Measurements from ENCODE around the gene DYNC2LI1.
A peak's percentile ranks its signal among the peaks of the same experiment; 100 is the strongest.

Gene DYNC2LI1

DNA sequence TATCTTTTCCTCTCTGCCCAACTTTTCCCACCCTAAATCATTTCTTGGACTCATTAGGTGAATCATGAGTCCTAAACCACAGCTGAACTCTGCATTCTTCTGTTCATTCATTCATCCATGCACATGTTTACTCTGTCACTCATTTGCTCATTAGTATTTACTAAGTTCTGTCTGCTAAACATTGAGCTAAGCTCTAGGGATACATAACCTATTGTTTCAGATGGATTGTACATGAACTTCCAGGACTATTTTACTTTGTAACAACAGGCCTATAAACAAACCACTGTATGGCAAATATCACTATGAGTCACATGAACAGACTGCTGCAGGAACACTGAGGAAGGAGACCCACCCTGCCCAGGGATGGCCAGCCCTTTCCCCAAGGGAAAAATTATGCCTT lies 14.6 kb upstream of the DYNC2LI1 start:
- DNase-seq (ENCODE audit: low read depth, low spot score), result peak; percentile 92
- H3K27ac ChIP-seq, result peak overlapping the region; percentile 71

DNA sequence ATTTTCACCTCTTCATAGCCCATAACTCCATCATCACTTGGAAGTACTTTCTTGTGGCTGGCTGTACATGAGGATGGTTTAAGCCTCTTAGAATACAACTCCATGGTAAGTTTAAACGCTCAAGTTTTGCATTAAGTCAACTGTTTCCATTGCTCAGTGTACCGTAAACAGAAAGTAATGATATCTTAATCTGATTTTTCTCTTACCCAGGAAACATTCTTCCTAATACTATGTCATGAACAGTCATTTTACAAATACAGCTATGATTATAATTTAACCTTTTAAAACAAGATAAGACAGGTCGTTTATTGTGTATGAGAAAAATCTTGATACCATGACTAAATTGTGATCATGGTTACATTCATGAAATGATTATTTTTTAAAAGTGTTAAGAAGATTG lies 11.6 kb upstream of the DYNC2LI1 start:
- H3K27ac ChIP-seq, result peak overlapping the region; percentile 51
- peak; percentile 18 for DNase-seq (ENCODE audit: low read depth, low spot score)

- DNase-seq (ENCODE audit: low read depth, low spot score), result no peak
- H3K27ac ChIP-seq, result peak overlapping the region; percentile 51
These were observed 10.7 kb upstream of the DYNC2LI1 start for GRCh38 chr2:43763091-43763490.

DNA sequence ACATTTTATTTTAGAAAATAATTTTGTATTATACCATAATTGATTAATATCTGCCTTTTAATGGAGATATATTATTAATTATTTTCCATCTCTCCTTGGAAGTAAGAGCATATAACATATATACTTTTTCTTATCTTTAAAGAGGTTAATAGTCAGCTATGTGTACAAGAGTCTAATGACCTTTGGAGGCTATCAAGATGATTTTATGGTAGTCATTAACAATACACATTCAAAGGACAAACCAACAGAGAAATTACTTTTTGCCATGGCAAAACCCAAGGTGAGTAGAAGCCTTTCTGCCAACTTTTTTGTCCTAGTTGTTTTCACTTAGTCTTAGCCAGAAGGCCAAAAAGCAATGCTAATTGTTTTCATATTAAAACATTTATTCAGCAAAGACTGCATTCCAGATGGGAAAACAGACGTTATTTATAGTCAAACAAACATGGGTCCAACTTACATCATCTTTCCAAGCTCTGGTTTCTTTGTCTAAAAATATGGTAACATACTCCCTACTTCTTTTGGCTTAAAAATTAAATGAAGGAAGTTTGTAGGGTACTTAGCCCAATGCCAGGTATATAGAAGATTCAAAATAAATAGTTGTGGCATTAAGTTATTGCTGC lies 9.6 kb upstream of the DYNC2LI1 start:
- DNase-seq (ENCODE audit: low read depth, low spot score), result no peak
- H3K27ac ChIP-seq, result no peak overlapping the region

- no peak overlapping the region for H3K27ac ChIP-seq
- no peak for DNase-seq (ENCODE audit: low read depth, low spot score)
These were observed 7.8 kb upstream of the DYNC2LI1 start for GRCh38 chr2:43766006-43766405.

DNA sequence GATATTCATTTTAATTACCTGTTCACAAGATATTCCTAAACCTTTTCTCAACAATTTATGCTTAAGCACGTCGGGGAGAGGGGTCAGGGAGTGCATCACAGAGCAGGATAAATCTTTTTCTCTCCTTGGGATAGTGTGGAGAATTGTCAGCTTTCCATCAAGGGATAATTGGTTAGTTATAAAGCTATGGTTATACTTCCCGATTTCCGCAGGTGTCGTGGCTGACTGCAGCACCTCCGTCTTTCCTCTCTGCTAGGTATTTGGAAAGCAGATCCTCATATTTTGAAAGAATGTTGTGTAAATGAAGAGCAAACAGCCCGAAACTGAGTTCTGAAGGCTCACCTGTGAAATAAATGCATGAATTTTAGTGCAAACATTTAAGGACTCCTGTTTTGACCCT lies 778 bp downstream of the DYNC2LI1 start:
- peak overlapping the region; percentile 85 for H3K27ac ChIP-seq
- DNase-seq (ENCODE audit: low read depth, low spot score), result no peak

GRCh38 chr2:43776324-43776723 lies 2.5 kb downstream of the DYNC2LI1 start:
- H3K27ac ChIP-seq, result no peak overlapping the region
- no peak for DNase-seq (ENCODE audit: low read depth, low spot score)

GRCh38 chr2:43777306-43777926 lies 3.6 kb downstream of the DYNC2LI1 start:
- DNase-seq (ENCODE audit: low read depth, low spot score), result no peak
- no peak overlapping the region for H3K27ac ChIP-seq

DNA sequence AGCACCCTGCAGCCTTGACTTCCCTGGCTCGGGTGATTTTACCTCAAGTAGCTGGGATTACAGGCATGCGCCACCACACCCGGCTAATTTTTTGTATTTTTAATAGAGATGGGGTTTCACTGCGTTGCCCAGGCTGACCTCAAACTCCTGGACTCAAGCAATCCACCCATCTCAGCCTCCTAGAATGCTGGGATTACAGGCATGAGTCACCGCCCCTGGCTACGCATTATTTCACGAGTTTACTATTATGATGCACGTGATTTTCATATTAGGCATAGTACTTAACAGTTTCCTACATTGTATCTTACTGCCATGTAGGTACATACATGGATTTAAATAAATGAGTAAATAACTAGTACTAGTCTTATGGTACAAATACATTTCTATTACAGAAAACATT lies 4.4 kb downstream of the DYNC2LI1 start:
- H3K27ac ChIP-seq, result no peak overlapping the region
- DNase-seq (ENCODE audit: low read depth, low spot score), result no peak

DNA sequence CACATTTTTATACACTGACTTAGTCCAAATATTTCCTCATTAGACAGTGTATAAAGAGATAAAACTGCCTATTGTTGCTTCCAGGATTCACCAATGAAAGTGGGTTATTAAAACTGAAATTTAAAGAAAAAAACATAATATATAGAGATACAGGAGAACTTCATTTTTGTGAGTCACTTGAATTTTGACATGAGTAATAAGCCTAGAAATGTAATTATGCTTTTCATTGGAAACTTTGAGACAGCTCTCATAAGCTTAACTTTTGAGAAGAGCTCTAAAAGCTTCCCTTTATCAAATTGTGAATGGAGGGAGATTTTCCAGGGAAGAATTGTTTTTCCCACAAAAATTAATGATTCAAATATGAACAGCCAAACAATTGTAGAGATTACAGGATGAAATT lies 14.1 kb downstream of the DYNC2LI1 start:
- DNase-seq (ENCODE audit: low read depth, low spot score), result no peak
- no peak overlapping the region for H3K27ac ChIP-seq

- H3K27ac ChIP-seq, result no peak overlapping the region
These were observed 14.8 kb downstream of the DYNC2LI1 start for GRCh38 chr2:43788646-43789045.

DNA sequence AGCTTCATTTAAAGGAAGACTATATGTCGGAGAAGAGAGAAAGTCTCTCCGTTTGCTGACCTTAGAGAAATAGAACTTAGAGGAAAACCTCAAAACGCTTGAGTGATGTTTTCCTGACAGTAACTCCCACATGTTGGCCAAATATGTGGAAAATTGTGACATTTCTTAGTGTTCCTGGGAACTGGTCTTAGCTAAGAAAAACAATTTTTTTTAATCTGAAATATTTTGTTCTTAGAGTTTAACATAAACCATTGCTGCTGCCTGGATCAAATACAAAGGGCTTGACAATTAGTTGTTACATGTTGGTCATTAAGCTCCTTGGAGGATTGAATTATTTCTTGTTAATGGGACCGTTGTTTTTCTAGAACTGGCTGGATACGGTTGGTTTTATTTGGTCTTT lies 16.3 kb downstream of the DYNC2LI1 start:
- DNase-seq (ENCODE audit: low read depth, low spot score), result no peak
- H3K27ac ChIP-seq, result no peak overlapping the region

More at GRCh38 chr2:43788646-43789045, 14.8 kb downstream of the DYNC2LI1 start:
- no peak for DNase-seq (ENCODE audit: low read depth, low spot score)

GRCh38 chr2:43791035-43791765 lies 17.4 kb downstream of the DYNC2LI1 start:
- no peak for DNase-seq (ENCODE audit: low read depth, low spot score)
- H3K27ac ChIP-seq, result no peak overlapping the region

DNA sequence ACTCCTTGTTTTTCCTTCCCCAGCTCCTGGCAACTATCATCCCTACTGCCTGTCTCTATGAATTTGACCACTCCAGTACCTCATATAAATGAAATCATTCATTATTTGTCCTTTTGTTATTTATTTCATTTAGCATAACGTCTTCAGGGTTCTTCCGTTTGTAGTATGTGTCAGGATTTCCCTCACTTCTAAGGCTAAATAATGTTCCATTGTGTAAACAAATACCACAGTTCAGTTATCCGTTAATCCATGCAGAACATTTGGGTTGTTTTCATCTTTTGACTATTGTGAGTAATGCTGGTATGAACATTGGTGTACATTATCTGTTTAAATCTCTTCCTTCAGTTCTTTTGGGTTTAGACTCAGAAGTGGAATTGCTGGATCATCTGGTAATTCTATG lies 18.8 kb downstream of the DYNC2LI1 start:
- DNase-seq (ENCODE audit: low read depth, low spot score), result no peak
- H3K27ac ChIP-seq, result no peak overlapping the region

DNA sequence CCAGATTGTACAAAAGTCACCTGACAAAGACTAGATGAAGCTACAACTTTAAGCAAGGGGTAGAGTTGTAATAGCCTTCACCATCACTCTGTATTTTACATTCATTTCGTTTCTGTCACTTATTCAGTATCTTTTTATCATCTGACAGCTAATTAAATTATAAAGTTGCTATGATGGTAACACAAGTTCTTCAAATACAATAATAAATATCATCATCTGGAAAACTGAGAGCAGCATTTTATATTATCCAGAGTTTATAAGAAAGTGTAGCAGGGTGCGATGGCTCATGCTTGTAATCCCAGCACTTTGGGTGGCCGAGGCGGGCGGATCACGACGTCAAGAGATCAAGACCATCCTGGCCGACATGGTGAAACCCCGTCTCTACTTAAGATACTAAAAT lies 21.1 kb downstream of the DYNC2LI1 start:
- H3K27ac ChIP-seq, result no peak overlapping the region
- no peak for DNase-seq (ENCODE audit: low read depth, low spot score)

GRCh38 chr2:43796206-43796605 lies 22.4 kb downstream of the DYNC2LI1 start:
- no peak for DNase-seq (ENCODE audit: low read depth, low spot score)
- H3K27ac ChIP-seq, result no peak overlapping the region

- no peak for DNase-seq (ENCODE audit: low read depth, low spot score)
- H3K27ac ChIP-seq, result no peak overlapping the region
These were observed 24.5 kb downstream of the DYNC2LI1 start for GRCh38 chr2:43798300-43798699.

DNA sequence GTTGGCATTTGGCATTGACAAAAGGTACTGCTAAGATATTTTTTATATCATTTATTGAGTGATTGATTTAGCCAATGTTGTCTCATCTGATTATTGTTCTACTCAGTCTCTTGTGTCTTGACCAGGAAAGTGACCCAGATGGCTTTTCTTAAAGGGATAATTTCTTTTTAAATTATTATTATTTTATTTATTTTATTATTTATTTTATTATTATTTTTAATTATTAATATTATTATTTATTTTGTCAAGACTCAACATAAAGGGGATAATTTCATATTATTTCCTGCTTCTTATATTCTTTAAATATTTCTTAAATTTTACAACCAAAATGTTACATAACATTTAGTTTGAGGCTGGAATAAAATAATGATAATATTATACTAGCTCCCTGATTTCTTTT lies 27.1 kb downstream of the DYNC2LI1 start:
- H3K27ac ChIP-seq, result no peak overlapping the region
- no peak for DNase-seq (ENCODE audit: low read depth, low spot score)

DNA sequence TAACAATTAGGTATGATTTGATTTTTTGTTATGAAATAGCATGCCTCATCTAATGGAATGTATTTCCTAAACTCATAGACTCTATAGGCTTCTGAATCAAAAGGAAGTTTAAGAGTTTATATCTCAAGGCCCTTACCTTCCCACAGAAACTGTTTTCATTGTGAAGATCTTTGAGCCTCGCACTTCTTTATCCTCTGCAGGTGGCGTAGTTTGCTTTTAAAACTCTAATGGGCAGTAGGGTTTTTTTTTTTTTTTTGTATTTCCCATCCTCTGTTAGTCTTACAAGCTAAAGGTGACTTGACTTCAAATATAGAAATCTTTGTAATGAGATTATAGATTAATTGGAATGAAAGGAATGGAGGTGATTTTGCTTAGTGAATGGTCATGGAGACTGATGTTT lies 28.3 kb downstream of the DYNC2LI1 start:
- no peak for DNase-seq (ENCODE audit: low read depth, low spot score)
- H3K27ac ChIP-seq, result no peak overlapping the region

- DNase-seq (ENCODE audit: low read depth, low spot score), result no peak
- no peak overlapping the region for H3K27ac ChIP-seq
These were observed 29.3 kb downstream of the DYNC2LI1 start for GRCh38 chr2:43803113-43803512.

DNA sequence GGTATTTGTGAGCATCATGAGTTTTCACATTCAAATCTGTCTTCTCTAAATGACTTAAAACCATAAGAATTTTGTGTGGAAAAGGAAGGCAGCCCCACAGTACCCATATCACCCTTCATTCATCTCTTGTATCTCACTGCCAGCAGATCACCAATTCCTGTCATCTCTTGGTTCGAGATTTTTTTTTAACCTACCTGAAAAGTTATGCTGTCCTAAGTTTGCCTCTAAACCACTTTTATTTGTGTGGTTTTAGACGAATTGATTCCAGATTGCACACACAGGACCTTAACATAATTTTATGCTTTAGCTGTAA lies 32.8 kb downstream of the DYNC2LI1 start:
- no peak overlapping the region for H3K27ac ChIP-seq
- DNase-seq (ENCODE audit: low read depth, low spot score), result no peak

GRCh38 chr2:43810452-43810851 lies 36.6 kb downstream of the DYNC2LI1 start:
- no peak for DNase-seq (ENCODE audit: low read depth, low spot score)
- H3K27ac ChIP-seq, result no peak overlapping the region

Data from epithelial cell of prostate (primary cell).